HCT116 (cell line): ENCODE measurements around the gene ACAD9. TPM values are rescaled to one million over a fixed set of nuclear protein-coding genes. Genes with fewer than 3 reads are reported as not detected.

Experiments
- ATAC-seq: fragments of 200-7000 bp; cut with Tn5 transposase; 2 replicates; pipeline ENCODE4 v1.9.1; 2020; ENCODE audit warnings: mild to moderate bottlenecking, moderate library complexity
- BruUV-seq: library from RNA; stranded (reverse); fragments of 400-500 nt; replicated peaks from 2 replicates; lab custom pipeline; 2021; lab: Mats Ljungman, UMichigan
- CTCF ChIA-PET: fragments of 300-600 bp; sonication (Branson Sonifier 250); formaldehyde crosslinking; loops from one replicate; lab custom pipeline; 2021; ENCODE audit warnings: antibody characterized with exemption; lab: Charles Lee
- POLR2A ChIA-PET: fragments of 300-600, 350-600 bp; sonication (Branson Sonifier 250); formaldehyde crosslinking; loops from one replicate; lab custom pipeline; 2021; ENCODE audit warnings: antibody characterized with exemption; lab: Charles Lee
- RAD21 ChIA-PET, 2 experiments: fragments of 300-600 bp; sonication (Branson Sonifier 250); formaldehyde crosslinking; loops; one replicate each; lab custom pipeline; 2023; ENCODE audit warnings: low total read pairs in 2 of 2; ENCODE audit not compliant: uncharacterized antibody in 2 of 2, unreplicated experiment in 2 of 2, low non-redundant PET in 1 of 2; lab: Charles Lee
- DNase-seq: peaks from one replicate; pipeline ENCODE4 v3.0.0-alpha.2; 2010; ENCODE audit warnings: low read depth, low spot score
- H2AFZ ChIP-seq: fragments of 200-600 bp; shearing (Covaris generic), sonication (generic); 2 replicates; pipeline ENCODE4 v1.6.1; 2017; ENCODE audit warnings: low read depth, mixed run types, mixed read lengths, antibody characterized with exemption, low read length; ENCODE audit not compliant: poor library complexity, severe bottlenecking
- H3K27ac ChIP-seq: 2 replicates; pipeline ENCODE4 v1.5.1; 2012; ENCODE audit warnings: low read depth, low read length
- H3K27me3 ChIP-seq: fragments of 200-600 bp; sonication (generic); 2 replicates; pipeline ENCODE4 v1.6.1; 2016; ENCODE audit warnings: mixed run types, low read length, mixed read lengths; ENCODE audit not compliant: insufficient read depth
- H3K36me3 ChIP-seq, 2 experiments: fragments of 200-500 bp in 1 of 2; fragments of 200-600 bp in 1 of 2; sonication (Bioruptor generic) in 1 of 2; sonication (generic) in 1 of 2; 2 replicates each; pipeline versions ENCODE4 v1.5.1 to v1.6.1; 2014 to 2016; ENCODE audit warnings: low read length in 2 of 2, inconsistent platforms in 1 of 2, mixed read lengths in 1 of 2, mixed run types in 1 of 2; ENCODE audit not compliant: insufficient read depth in 2 of 2, control insufficient read depth in 1 of 2
- H3K4me1 ChIP-seq, 2 experiments: fragments of 200-600 bp in 1 of 2; sonication (generic) in 1 of 2; 2 replicates each; pipeline versions ENCODE4 v1.5.1 to v1.6.1; 2012 to 2017; ENCODE audit warnings: low read length in 2 of 2, inconsistent platforms in 1 of 2, mild to moderate bottlenecking in 1 of 2, mixed read lengths in 1 of 2, mixed run types in 1 of 2, moderate library complexity in 1 of 2; ENCODE audit not compliant: insufficient read depth in 2 of 2, control insufficient read depth in 1 of 2
- H3K4me2 ChIP-seq: fragments of 200-600 bp; sonication (generic); 2 replicates; pipeline ENCODE4 v1.6.1; 2017; ENCODE audit warnings: mixed run types, low read length, mixed read lengths
- H3K4me3 ChIP-seq, 2 experiments: fragments of 200-600 bp in 1 of 2; sonication (generic) in 1 of 2; replicated peaks in 1 of 2; 2 replicates each; pipeline ENCODE4 v1.5.1; 2011 to 2016; ENCODE audit warnings: low read length in 2 of 2, control low read depth in 1 of 2, low read depth in 1 of 2, mild to moderate bottlenecking in 1 of 2, mixed read lengths in 1 of 2, mixed run types in 1 of 2
- H3K79me2 ChIP-seq: fragments of 200-600 bp; sonication (generic); 2 replicates; pipeline ENCODE4 v1.6.1; 2017; ENCODE audit warnings: mild to moderate bottlenecking, mixed run types, low read length, moderate library complexity, mixed read lengths; ENCODE audit not compliant: insufficient read depth
- H3K9ac ChIP-seq: fragments of 200-600 bp; sonication (generic); 2 replicates; pipeline ENCODE4 v1.6.1; 2016; ENCODE audit warnings: low read length, mixed read lengths
- H3K9me2 ChIP-seq: fragments of 200-600 bp; sonication (generic), shearing (Covaris generic); 2 replicates; pipeline ENCODE4 v1.6.1; 2017; ENCODE audit warnings: mixed run types, mild to moderate bottlenecking, moderate library complexity; ENCODE audit not compliant: insufficient read depth
- H3K9me3 ChIP-seq, 2 experiments: fragments of 200-500 bp in 1 of 2; fragments of 200-600 bp in 1 of 2; sonication (Bioruptor generic) in 1 of 2; sonication (generic) in 1 of 2; 2 replicates each; pipeline ENCODE4 v1.6.1; 2014 to 2017; ENCODE audit warnings: low read length in 2 of 2, mixed read lengths in 2 of 2, inconsistent platforms in 1 of 2, low read depth in 1 of 2, mild to moderate bottlenecking in 1 of 2, mixed run types in 1 of 2, moderate library complexity in 1 of 2; ENCODE audit not compliant: control insufficient read depth in 1 of 2, insufficient read depth in 1 of 2
- H4K20me1 ChIP-seq: fragments of 200-600 bp; sonication (generic), shearing (Covaris generic); 2 replicates; pipeline ENCODE4 v1.6.1; 2017; ENCODE audit warnings: mixed run types, mild to moderate bottlenecking, moderate library complexity; ENCODE audit not compliant: insufficient read depth
- ATF3 ChIP-seq: IDR thresholded peaks from 2 replicates; pipeline ENCODE4 v1.6.1; 2012
- CBX3 ChIP-seq: IDR thresholded peaks from 2 replicates; pipeline ENCODE4 v1.6.1; 2012; ENCODE audit warnings: low read depth
- EGR1 ChIP-seq: IDR thresholded peaks from 2 replicates; pipeline ENCODE4 v1.6.1; 2012; ENCODE audit warnings: low read depth
- ELF1 ChIP-seq: IDR thresholded peaks from 2 replicates; pipeline ENCODE4 v1.6.1; 2012; ENCODE audit warnings: low read depth, borderline replicate concordance
- EZH2 ChIP-seq: fragments of 200-600 bp; sonication (generic); IDR thresholded peaks from 2 replicates; pipeline ENCODE4 v1.6.1; 2017; ENCODE audit warnings: antibody characterized with exemption, mixed run types
- EZH2phosphoT487 ChIP-seq: fragments of 200-600 bp; IDR thresholded peaks from 2 replicates; pipeline ENCODE4 v1.6.1; 2018; ENCODE audit warnings: antibody characterized with exemption, borderline replicate concordance
- FOSL1 ChIP-seq: IDR thresholded peaks from 2 replicates; pipeline ENCODE4 v1.6.1; 2012; ENCODE audit warnings: low read depth
- JUND ChIP-seq: IDR thresholded peaks from 2 replicates; pipeline ENCODE4 v1.6.1; 2012
- POLR2A ChIP-seq: IDR thresholded peaks from 2 replicates; pipeline ENCODE4 v1.7.0; 2011; ENCODE audit warnings: borderline replicate concordance; ENCODE audit not compliant: insufficient read depth, insufficient read length; ENCODE audit errors: extremely low read depth
- RAD21 ChIP-seq: IDR thresholded peaks from 2 replicates; pipeline ENCODE4 v1.6.1; 2012; ENCODE audit warnings: low read depth, mild to moderate bottlenecking
- SP1 ChIP-seq: IDR thresholded peaks from 2 replicates; pipeline ENCODE4 v1.6.1; 2012; ENCODE audit warnings: low read depth
- SRF ChIP-seq: IDR thresholded peaks from 2 replicates; pipeline ENCODE4 v1.6.1; 2012; ENCODE audit warnings: low read depth
- TCF7L2 ChIP-seq: IDR thresholded peaks from 2 replicates; pipeline ENCODE4 v1.7.0; 2011; ENCODE audit warnings: borderline replicate concordance, inconsistent platforms; ENCODE audit not compliant: insufficient read depth, insufficient read length; ENCODE audit errors: extremely low read depth
- intact Hi-C: fragments of 100-400 bp; cut with micrococcal nuclease; formaldehyde crosslinking; loops from 2 replicates; pipeline ENCODE4 v1.10.0; 2022
- total RNA-seq: library from RNA; stranded (reverse); gene quantifications from one replicate; pipeline ENCODE4 v1.2.1, GENCODE V29; 2021; ENCODE audit not compliant: unreplicated experiment

ACAD9 gene
- total RNA-seq, 1 experiment from 2014 or later = 55.8 TPM

GRCh38 chr3:128917291-128917690, 37.9 kb downstream of the ACAD9 start:
- Histone ChIP-seq H3K9me2 (no peaks in the 10 kb centered on the region), H3K36me3 (peaks cover 18 to 46% of the 10 kb centered on the region in 2 experiments), H3K9me3 (peaks cover 0 to 11% of the 10 kb centered on the region in 2 experiments; a peak in 1 of 4 replicates), H3K27ac (no peak overlapping the region), H2AFZ (no peak overlapping the region), H3K4me1 (no peaks in the 10 kb centered on the region), H3K79me2 (no peaks in the 10 kb centered on the region), H3K4me2 (no peak overlapping the region), H4K20me1 (no peaks in the 10 kb centered on the region), H3K9ac (no peak overlapping the region), H3K4me3 (no peak overlapping the region), H3K27me3 (no peaks in the 10 kb centered on the region)
- ChIA-PET RAD21 (no interaction called here), POLR2A (no interaction called here), CTCF (no interaction called here)
- BruUV-seq = no TSS peak
- TF ChIP-seq RAD21 (peak; percentile 26; the same call in 1 of the 2 replicates), JUND (no peak), EZH2 (no peak), EGR1 (no peak)
- ATAC-seq (no peak), DNase-seq (no peak)
- intact Hi-C loops = no loop called here

- H3K4me2 ChIP-seq = no peak overlapping the region
- no peaks in the 10 kb centered on the region for H3K4me1 ChIP-seq
- peaks cover 3 to 18% of the 10 kb centered on the region in 2 experiments; a peak in 2 of 4 replicates for H3K9me3 ChIP-seq
- H3K9ac ChIP-seq = no peak overlapping the region
- intact Hi-C loops = no loop called here
- H3K9me2 ChIP-seq = no peaks in the 10 kb centered on the region
- TF ChIP-seq ELF1 (no peak), SP1 (no peak), CBX3 (no peak), TCF7L2 (no peak), EZH2phosphoT487 (no peak), EGR1 (no peak), FOSL1 (no peak), ATF3 (no peak), EZH2 (no peak), POLR2A (no peak), JUND (no peak), SRF (no peak)
- TF ChIP-seq, all 23 proteins: peak for 0
- Histone ChIP-seq H4K20me1 (no peaks in the 10 kb centered on the region), H3K27me3 (no peaks in the 10 kb centered on the region), H3K4me3 (no peak overlapping the region), H3K79me2 (no peaks in the 10 kb centered on the region), H3K27ac (no peak overlapping the region), H3K36me3 (peaks cover 6 to 20% of the 10 kb centered on the region in 2 experiments; a peak in 3 of 4 replicates), H2AFZ (no peak overlapping the region)
- CTCF ChIA-PET = no interaction called here
- no TSS peak for BruUV-seq
- ATAC-seq (no peak), DNase-seq (no peak)
- POLR2A ChIA-PET = no interaction called here
- RAD21 ChIA-PET = no interaction called here
Measured at GRCh38 chr3:128919988-128920387, 40.6 kb downstream of the ACAD9 start.
